BE2C (cell line): ENCODE data around the gene GNPDA1.

Experiments
- DNase-seq: peaks from one replicate; pipeline ENCODE4 v3.0.0-alpha.2; 2020
- H3K27me3 ChIP-seq: fragments of 250-450 bp; sonication (Bioruptor Pico); 2 replicates; pipeline ENCODE4 v1.5.1; 2020; ENCODE audit warnings: mild to moderate bottlenecking
- H3K36me3 ChIP-seq: fragments of 250-450 bp; sonication (Bioruptor Pico); 2 replicates; pipeline ENCODE4 v1.5.1; 2020; ENCODE audit warnings: mild to moderate bottlenecking
- H3K4me1 ChIP-seq: fragments of 250-450 bp; sonication (Bioruptor Pico); 2 replicates; pipeline ENCODE4 v1.5.1; 2020
- H3K4me3 ChIP-seq: 2 replicates; pipeline ENCODE4 v1.5.1; 2011; ENCODE audit warnings: low read depth, low read length
- H3K9me3 ChIP-seq: fragments of 250-450 bp; sonication (Bioruptor Pico); 2 replicates; pipeline ENCODE4 v1.5.1; 2020
- TF ChIP-seq, protein P1 (sequence below): IDR thresholded peaks from 2 replicates; pipeline ENCODE4 v1.5.1; 2012; ENCODE audit warnings: mild to moderate bottlenecking, low read depth, low read length

Gene GNPDA1

DNA sequence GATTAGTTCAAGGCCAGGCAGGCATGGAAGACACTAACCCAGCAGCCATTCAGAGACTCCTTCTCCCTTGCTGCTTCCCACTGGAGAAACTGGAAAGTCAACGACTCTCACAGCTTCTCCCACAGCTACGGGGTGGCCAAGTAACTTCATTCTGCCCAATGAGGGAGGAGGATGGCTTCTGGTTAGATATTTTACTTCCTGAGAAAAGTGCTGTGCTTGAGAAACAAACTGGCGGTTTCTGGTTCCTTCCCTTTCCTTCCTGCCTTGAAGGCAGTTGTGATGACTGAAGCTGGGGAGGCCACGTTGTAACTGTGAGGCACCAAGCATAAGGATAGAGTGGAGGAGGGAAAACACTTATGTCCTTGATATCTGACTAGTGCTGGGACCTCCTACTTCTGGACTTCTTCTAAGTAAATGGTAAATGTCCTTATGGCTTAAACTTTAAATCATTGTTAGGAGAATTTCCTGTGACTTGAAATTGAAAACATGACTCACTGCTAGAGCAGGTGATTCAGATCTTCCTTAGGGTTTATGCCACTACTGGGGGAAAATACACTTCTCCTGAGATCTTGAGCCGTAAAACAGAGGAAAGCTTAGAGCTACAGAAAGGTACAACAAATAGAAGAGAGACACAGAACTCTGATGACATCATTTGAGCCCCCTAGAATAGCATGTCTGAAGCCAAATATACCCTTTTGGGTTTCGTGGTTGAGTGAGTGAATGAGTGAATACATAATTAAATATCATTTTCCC lies 3.1 kb upstream of the GNPDA1 start:
- DNase-seq, result no peak
- TF ChIP-seq, protein P1, sequence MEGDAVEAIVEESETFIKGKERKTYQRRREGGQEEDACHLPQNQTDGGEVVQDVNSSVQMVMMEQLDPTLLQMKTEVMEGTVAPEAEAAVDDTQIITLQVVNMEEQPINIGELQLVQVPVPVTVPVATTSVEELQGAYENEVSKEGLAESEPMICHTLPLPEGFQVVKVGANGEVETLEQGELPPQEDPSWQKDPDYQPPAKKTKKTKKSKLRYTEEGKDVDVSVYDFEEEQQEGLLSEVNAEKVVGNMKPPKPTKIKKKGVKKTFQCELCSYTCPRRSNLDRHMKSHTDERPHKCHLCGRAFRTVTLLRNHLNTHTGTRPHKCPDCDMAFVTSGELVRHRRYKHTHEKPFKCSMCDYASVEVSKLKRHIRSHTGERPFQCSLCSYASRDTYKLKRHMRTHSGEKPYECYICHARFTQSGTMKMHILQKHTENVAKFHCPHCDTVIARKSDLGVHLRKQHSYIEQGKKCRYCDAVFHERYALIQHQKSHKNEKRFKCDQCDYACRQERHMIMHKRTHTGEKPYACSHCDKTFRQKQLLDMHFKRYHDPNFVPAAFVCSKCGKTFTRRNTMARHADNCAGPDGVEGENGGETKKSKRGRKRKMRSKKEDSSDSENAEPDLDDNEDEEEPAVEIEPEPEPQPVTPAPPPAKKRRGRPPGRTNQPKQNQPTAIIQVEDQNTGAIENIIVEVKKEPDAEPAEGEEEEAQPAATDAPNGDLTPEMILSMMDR, result no peak
- peaks cover 3% of the 10 kb centered on the region; the same call in 1 of the 2 replicates for H3K4me1 ChIP-seq
- peaks cover 4% of the 10 kb centered on the region; the same call in 1 of the 2 replicates for H3K9me3 ChIP-seq
- H3K36me3 ChIP-seq, result 0 out of 2 replicates have a peak, but pooled peaks cover 4% of the 10 kb centered on the region
- H3K4me3 ChIP-seq, result no peak overlapping the region
- no peaks in the 10 kb centered on the region for H3K27me3 ChIP-seq

- Histone ChIP-seq H3K27me3 (no peaks in the 10 kb centered on the region), H3K4me3 (no peak overlapping the region), H3K4me1 (peaks cover 3% of the 10 kb centered on the region; the same call in 1 of the 2 replicates), H3K9me3 (0 out of 2 replicates have a peak, but pooled peaks cover under 1% of the 10 kb centered on the region), H3K36me3 (0 out of 2 replicates have a peak, but pooled peaks cover 4% of the 10 kb centered on the region)
- TF ChIP-seq, protein P1, result peak; percentile 58
- DNase-seq, result peak; percentile 35
These were observed 2.2 kb upstream of the GNPDA1 start for GRCh38 chr5:142014911-142015584.

- H3K9me3 ChIP-seq, result no peaks in the 10 kb centered on the region
- peaks cover 4% of the 10 kb centered on the region; the same call in 1 of the 2 replicates for H3K36me3 ChIP-seq
- peak; percentile 21 for DNase-seq
- TF ChIP-seq, protein P1, result no peak
- no peaks in the 10 kb centered on the region for H3K27me3 ChIP-seq
- peaks cover 3% of the 10 kb centered on the region; the same call in 1 of the 2 replicates for H3K4me1 ChIP-seq
- H3K4me3 ChIP-seq, result no peak overlapping the region
These were observed 1.1 kb upstream of the GNPDA1 start for GRCh38 chr5:142013734-142014521.

- H3K36me3 ChIP-seq, result peaks cover 12% of the 10 kb centered on the region
- TF ChIP-seq, protein P1, result peak; percentile 75
- peaks cover 3% of the 10 kb centered on the region; the same call in 1 of the 2 replicates for H3K4me1 ChIP-seq
- no peaks in the 10 kb centered on the region for H3K27me3 ChIP-seq
- no peaks in the 10 kb centered on the region for H3K9me3 ChIP-seq
- H3K4me3 ChIP-seq, result peak overlapping the region; percentile 85
- peak; percentile 69 for DNase-seq
These were observed 541 bp downstream of the GNPDA1 start for GRCh38 chr5:142012186-142012785.

- no peaks in the 10 kb centered on the region for H3K9me3 ChIP-seq
- H3K4me3 ChIP-seq, result peak overlapping the region; percentile 85
- TF ChIP-seq, protein P1, result no peak
- peaks cover 12% of the 10 kb centered on the region for H3K36me3 ChIP-seq
- DNase-seq, result no peak
- H3K4me1 ChIP-seq, result peaks cover 3% of the 10 kb centered on the region; the same call in 1 of the 2 replicates
- H3K27me3 ChIP-seq, result no peaks in the 10 kb centered on the region
These were observed 1.1 kb downstream of the GNPDA1 start for GRCh38 chr5:142011572-142012185.
